GM10266 (cell line): ENCODE measurements around the gene RNPEPL1.
A peak's percentile ranks its signal among the peaks of the same experiment; 100 is the strongest.

ENCODE experiments used
- DNase-seq: peaks from one replicate; pipeline ENCODE4 v3.0.0; 2012; ENCODE audit errors: extremely low spot score
- TF ChIP-seq, protein P1 (sequence below): IDR thresholded peaks from 2 replicates; pipeline ENCODE4 v1.5.1; 2012; ENCODE audit warnings: mild to moderate bottlenecking, low read depth; ENCODE audit not compliant: control insufficient read depth, insufficient read depth; ENCODE audit errors: missing control alignments

The RNPEPL1 gene

DNA sequence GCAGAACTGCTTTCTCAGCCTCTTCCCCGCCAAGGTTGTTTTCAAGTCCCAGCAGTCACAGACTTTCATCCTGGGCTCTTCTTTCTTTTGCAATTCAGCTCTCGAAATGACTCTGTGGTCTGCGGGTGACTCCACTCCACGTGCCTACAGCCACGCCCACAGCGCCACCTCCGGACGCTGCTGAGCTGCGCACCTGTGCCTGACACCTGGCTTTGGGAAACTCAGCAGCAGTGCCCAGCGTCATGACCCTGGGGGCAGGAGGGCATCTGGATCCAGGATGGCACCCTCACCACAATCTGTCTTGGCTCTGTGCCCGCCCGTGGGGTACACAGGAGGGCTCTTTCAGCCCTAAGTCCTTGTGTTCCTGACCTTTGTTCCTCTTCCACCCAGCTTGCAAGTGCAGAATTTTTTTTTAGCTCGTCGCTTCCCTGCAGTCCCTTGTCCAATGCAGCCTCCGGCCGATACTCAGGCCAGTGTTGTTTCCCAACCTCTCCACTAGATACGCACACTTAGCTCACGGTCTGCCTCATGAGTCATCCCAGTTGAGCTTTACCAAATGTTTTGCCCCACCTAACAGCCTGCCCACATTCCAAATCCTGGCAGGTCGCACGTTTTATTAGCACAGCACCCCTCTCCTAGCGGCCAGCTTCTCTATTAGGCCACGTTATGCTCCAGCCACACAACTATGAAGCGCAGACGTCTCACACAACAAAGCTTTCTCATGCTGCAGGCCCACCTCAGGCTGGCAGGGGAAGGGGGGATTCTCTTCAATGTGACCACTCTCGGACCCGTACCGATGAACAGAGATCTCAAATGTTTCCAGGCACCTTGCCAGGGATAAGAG is 11.7 kb downstream of the RNPEPL1 start:
- TF ChIP-seq, protein P1, sequence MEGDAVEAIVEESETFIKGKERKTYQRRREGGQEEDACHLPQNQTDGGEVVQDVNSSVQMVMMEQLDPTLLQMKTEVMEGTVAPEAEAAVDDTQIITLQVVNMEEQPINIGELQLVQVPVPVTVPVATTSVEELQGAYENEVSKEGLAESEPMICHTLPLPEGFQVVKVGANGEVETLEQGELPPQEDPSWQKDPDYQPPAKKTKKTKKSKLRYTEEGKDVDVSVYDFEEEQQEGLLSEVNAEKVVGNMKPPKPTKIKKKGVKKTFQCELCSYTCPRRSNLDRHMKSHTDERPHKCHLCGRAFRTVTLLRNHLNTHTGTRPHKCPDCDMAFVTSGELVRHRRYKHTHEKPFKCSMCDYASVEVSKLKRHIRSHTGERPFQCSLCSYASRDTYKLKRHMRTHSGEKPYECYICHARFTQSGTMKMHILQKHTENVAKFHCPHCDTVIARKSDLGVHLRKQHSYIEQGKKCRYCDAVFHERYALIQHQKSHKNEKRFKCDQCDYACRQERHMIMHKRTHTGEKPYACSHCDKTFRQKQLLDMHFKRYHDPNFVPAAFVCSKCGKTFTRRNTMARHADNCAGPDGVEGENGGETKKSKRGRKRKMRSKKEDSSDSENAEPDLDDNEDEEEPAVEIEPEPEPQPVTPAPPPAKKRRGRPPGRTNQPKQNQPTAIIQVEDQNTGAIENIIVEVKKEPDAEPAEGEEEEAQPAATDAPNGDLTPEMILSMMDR = peak; percentile 53
- DNase-seq = no peak

DNA sequence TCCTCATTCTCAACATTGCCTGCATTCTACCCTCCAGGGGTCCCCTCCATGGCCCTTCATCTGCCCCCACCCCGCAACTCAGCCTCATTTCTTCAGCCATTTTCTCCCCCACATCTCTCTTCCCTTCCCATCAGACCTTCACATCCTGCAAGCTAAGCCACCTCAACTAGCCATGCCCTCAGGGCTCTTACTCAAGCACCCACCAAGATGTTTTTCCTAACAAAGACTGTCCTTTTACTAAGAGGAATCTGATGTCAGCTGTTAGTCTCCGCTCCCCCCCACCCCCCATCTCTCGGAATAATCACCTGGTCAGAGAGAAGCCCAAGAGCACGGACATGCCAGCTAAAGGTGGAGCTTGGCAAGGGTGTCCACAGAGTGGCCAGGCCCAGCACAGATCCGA is 13.5 kb downstream of the RNPEPL1 start:
- DNase-seq = no peak
- TF ChIP-seq, protein P1 = no peak

- no peak for DNase-seq
- TF ChIP-seq, protein P1 = no peak
Measured at GRCh38 chr2:240582781-240583180, 14.5 kb downstream of the RNPEPL1 start.

GRCh38 chr2:240583774-240584173 is 15.5 kb downstream of the RNPEPL1 start:
- DNase-seq = no peak
- TF ChIP-seq, protein P1 = no peak

GRCh38 chr2:240584486-240585031 is 16.3 kb downstream of the RNPEPL1 start:
- peak; percentile 84 for DNase-seq

GRCh38 chr2:240585101-240585500 is 16.8 kb downstream of the RNPEPL1 start:
- DNase-seq = peak; percentile 44
- TF ChIP-seq, protein P1 = no peak

More at GRCh38 chr2:240584486-240585031, 16.3 kb downstream of the RNPEPL1 start:
- TF ChIP-seq, protein P1 = no peak

GRCh38 chr2:240585681-240586197 is 17.5 kb downstream of the RNPEPL1 start:
- DNase-seq = no peak
- TF ChIP-seq, protein P1 = no peak
